ENCODE results near the gene CFAP58.

Gene CFAP58

DNA sequence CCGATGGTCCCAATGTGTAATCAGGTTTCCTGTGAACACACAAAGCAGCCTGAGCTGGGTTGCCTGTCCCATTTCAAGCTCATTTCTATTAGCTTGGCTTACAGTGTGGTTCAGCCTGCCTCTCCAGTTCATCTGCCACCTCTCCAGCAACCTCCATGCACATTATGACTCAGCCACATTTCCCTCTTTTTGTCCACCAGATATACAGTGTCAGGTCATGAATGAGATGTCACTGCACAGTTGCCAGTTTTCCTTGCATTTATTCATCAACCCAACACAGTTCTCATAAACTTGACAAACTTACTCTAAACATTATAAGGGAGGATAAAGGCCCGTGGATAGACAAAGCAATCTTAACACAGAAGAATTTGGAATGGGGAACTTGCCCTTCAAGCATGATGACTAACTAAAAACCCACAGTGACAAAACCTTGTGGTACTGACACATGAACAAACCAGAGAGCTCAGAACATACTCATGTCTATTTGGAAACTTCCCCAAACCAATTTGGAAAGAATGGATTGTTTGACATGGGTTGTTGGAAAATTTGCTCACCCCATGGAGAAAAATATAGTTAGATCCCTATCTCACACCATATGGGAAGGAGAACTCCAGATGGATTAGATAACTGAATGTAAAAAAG lies 2.5 kb upstream of the CFAP58 start:
- no peak overlapping the region for H3K27ac ChIP-seq (ENCODE audit: low read depth, low read length)

DNA sequence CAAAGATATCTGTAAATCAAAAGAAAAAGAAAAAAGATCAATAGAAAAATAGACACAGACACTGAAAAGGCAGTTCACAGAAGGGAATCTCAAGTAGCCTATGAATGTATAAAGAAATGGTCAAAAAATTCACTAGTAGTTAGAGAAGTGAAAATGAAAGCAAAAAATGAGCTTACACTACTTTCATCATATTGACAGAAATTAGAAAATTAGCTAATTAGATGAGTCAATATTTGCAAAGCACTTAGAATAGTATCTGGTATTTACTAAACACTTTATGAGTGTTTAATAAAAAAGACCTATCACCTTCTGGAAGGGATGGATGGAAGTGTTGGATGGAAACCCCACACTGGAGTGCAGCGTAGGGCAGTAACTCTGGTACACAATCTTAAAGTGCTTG lies 1.7 kb upstream of the CFAP58 start:
- Histone ChIP-seq H3K4me1 (ENCODE audit: insufficient read depth, low read length) (peaks cover 8% of the 10 kb centered on the region), H3K36me3 (ENCODE audit: insufficient read depth, low read length) (no peaks in the 10 kb centered on the region), H3K4me3 (ENCODE audit: low read depth in 1 of 2, low read length in 2 of 2) (no peak overlapping the region), H3K27me3 (ENCODE audit: control insufficient read depth in 1 of 2, insufficient read depth in 2 of 2, low read length in 2 of 2) (no peaks in the 10 kb centered on the region), H3K9me3 (ENCODE audit: low read length) (no peaks in the 10 kb centered on the region), H3K27ac (ENCODE audit: low read depth, low read length) (no peak overlapping the region), H3K9ac (ENCODE audit: low read length) (no peak overlapping the region)

More for the DNA sequence above, 2.5 kb upstream of the CFAP58 start:
- Histone ChIP-seq H3K9ac (ENCODE audit: low read length) (no peak overlapping the region), H3K36me3 (ENCODE audit: insufficient read depth, low read length) (no peaks in the 10 kb centered on the region), H3K27me3 (ENCODE audit: control insufficient read depth in 1 of 2, insufficient read depth in 2 of 2, low read length in 2 of 2) (no peaks in the 10 kb centered on the region), H3K4me1 (ENCODE audit: insufficient read depth, low read length) (peaks cover 8% of the 10 kb centered on the region), H3K4me3 (ENCODE audit: low read depth in 1 of 2, low read length in 2 of 2) (no peak overlapping the region), H3K9me3 (ENCODE audit: low read length) (no peaks in the 10 kb centered on the region)

DNA sequence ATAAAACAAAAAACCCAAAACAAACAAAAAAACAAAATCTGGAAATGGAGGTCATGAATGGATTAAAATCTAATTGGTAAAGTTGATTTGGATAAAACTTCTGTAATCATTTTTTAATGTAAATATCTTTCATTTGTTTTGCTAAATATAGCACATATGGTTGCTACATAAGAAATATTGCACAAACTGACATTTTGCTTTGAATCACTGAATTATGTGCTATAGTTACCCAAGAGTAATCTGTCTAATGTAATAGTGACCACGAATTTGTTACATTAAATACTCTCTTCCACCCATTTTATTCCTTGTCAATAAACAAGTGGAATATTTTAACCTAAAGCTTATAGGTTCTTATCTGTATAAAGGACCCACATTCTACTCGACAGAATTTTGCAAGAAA lies 6.2 kb downstream of the CFAP58 start:
- no peak overlapping the region for H3K27ac ChIP-seq (ENCODE audit: low read depth, low read length)
- H3K27me3 ChIP-seq (ENCODE audit: control insufficient read depth in 1 of 2, insufficient read depth in 2 of 2, low read length in 2 of 2): no peaks in the 10 kb centered on the region
- no peak overlapping the region for H3K9ac ChIP-seq (ENCODE audit: low read length)
- no peaks in the 10 kb centered on the region for H3K9me3 ChIP-seq (ENCODE audit: low read length)
- no peak overlapping the region for H3K4me3 ChIP-seq (ENCODE audit: low read depth in 1 of 2, low read length in 2 of 2)
- H3K36me3 ChIP-seq (ENCODE audit: insufficient read depth, low read length): no peaks in the 10 kb centered on the region
- H3K4me1 ChIP-seq (ENCODE audit: insufficient read depth, low read length): no peaks in the 10 kb centered on the region

DNA sequence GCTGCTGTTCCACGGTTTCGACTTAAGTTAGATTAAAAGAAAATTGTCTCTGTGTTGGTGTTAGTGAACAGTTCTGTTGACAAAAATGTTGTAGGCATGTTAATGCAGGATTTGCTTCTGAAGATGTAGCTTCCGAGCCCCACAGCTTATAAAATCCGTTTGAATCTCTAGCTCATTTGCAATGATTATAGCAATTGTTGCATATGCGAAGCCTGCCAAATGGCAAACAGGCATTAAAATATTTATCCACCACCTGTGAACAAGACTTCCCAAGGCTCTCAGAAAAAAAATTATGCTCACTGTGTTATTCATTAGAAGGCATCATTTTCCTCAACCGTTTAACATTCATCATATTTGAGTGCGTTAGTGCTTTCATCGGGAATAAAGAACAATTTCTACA lies 14.3 kb downstream of the CFAP58 start:
- Histone ChIP-seq H3K4me3 (ENCODE audit: low read depth in 1 of 2, low read length in 2 of 2) (no peak overlapping the region), H3K9ac (ENCODE audit: low read length) (no peak overlapping the region), H3K9me3 (ENCODE audit: low read length) (no peaks in the 10 kb centered on the region), H3K4me1 (ENCODE audit: insufficient read depth, low read length) (no peaks in the 10 kb centered on the region), H3K36me3 (ENCODE audit: insufficient read depth, low read length) (no peaks in the 10 kb centered on the region), H3K27me3 (ENCODE audit: control insufficient read depth in 1 of 2, insufficient read depth in 2 of 2, low read length in 2 of 2) (no peaks in the 10 kb centered on the region), H3K27ac (ENCODE audit: low read depth, low read length) (no peak overlapping the region)

DNA sequence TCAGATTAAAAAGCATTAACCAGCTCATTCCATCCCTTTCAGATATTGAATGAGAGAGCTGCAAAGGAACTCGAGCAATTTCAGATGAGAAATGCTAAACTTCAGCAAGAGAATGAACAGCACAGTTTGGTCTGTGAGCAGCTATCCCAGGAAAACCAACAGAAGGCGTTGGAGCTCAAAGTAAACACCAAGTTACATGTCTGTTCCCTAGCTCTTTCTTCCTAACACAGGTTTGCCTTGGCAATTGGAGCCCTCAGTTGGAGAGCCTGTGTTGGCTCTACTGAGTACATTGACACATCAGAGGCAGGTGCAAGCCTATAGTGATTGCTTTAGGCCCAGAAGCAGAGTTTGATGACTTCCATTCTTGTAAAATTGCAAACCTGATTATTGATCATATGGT lies 14.7 kb downstream of the CFAP58 start:
- H3K4me1 ChIP-seq (ENCODE audit: insufficient read depth, low read length): no peaks in the 10 kb centered on the region

DNA sequence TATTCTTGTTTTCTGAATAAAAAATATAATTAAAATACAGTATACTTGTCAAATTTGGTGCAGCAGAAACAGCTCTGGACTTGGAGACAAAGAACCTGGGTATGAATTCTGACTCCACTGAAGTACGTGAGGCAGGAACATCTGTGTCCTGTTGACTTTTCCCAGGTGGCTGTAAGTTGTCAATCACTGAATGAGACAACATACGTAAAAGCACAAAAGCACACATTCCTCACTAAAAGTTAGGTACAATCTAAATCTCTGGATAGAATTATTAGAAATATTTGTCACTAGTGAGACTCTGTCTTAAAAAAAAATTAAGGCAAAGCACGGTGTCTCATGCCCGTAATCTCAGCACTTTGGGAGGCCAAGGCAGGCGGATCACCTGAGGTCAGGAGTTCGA lies 18.1 kb downstream of the CFAP58 start:
- Histone ChIP-seq H3K4me1 (ENCODE audit: insufficient read depth, low read length) (no peaks in the 10 kb centered on the region), H3K4me3 (ENCODE audit: low read depth in 1 of 2, low read length in 2 of 2) (no peak overlapping the region), H3K27me3 (ENCODE audit: control insufficient read depth in 1 of 2, insufficient read depth in 2 of 2, low read length in 2 of 2) (no peaks in the 10 kb centered on the region), H3K36me3 (ENCODE audit: insufficient read depth, low read length) (no peaks in the 10 kb centered on the region), H3K9me3 (ENCODE audit: low read length) (no peaks in the 10 kb centered on the region), H3K9ac (ENCODE audit: low read length) (no peak overlapping the region), H3K27ac (ENCODE audit: low read depth, low read length) (no peak overlapping the region)

More for the DNA sequence above, 14.7 kb downstream of the CFAP58 start:
- Histone ChIP-seq H3K36me3 (ENCODE audit: insufficient read depth, low read length) (no peaks in the 10 kb centered on the region), H3K27ac (ENCODE audit: low read depth, low read length) (no peak overlapping the region), H3K4me3 (ENCODE audit: low read depth in 1 of 2, low read length in 2 of 2) (no peak overlapping the region), H3K9ac (ENCODE audit: low read length) (no peak overlapping the region), H3K9me3 (ENCODE audit: low read length) (no peaks in the 10 kb centered on the region), H3K27me3 (ENCODE audit: control insufficient read depth in 1 of 2, insufficient read depth in 2 of 2, low read length in 2 of 2) (no peaks in the 10 kb centered on the region)

DNA sequence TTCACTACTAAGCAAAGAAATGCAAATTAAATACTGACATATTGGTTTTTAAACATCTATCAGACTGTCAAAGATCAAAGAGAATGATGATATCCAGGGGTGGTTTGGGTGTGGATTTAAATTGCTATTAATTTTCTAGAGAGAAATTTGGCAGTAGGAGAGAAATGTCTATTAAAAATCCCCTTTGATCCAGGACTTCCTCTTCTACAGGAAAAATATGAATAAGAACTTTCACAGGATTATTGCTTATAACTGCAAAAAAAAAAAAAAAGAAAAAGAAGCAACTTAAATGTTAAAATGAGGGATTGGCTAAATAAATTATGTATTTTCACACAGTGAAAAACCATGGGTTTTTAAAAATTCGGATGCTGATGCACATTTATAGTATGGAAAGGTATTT lies 21.0 kb downstream of the CFAP58 start:
- Histone ChIP-seq H3K27me3 (ENCODE audit: control insufficient read depth in 1 of 2, insufficient read depth in 2 of 2, low read length in 2 of 2) (no peaks in the 10 kb centered on the region), H3K27ac (ENCODE audit: low read depth, low read length) (no peak overlapping the region), H3K4me1 (ENCODE audit: insufficient read depth, low read length) (no peaks in the 10 kb centered on the region), H3K9me3 (ENCODE audit: low read length) (no peaks in the 10 kb centered on the region), H3K9ac (ENCODE audit: low read length) (no peak overlapping the region), H3K36me3 (ENCODE audit: insufficient read depth, low read length) (no peaks in the 10 kb centered on the region), H3K4me3 (ENCODE audit: low read depth in 1 of 2, low read length in 2 of 2) (no peak overlapping the region)

DNA sequence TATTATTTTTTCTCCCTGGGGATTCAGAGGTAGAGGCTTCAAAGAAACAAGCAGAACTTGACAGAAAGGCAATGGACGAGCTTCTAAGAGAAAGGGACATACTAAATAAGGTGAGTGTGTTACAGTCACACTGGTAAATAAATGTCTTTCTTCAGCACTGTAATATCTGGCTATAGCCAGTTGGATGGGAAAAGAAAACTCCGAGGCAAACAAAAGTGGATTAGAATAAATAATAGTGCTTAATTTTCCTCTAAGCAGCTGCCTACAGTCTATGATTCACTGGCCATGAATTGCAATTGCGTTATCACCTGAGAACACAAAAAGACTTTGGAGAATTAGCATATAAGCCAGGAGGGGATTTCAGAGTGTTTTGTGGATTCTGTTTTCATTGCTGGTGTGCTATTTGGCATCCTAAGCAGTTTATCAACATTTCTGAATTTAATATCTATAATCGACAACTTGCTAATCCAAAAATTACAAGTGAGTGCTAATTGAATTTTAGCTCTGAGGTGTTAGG lies 23.2 kb downstream of the CFAP58 start:
- no peaks in the 10 kb centered on the region for H3K9me3 ChIP-seq (ENCODE audit: low read length)
- H3K36me3 ChIP-seq (ENCODE audit: insufficient read depth, low read length): no peaks in the 10 kb centered on the region
- no peak overlapping the region for H3K27ac ChIP-seq (ENCODE audit: low read depth, low read length)
- no peak overlapping the region for H3K9ac ChIP-seq (ENCODE audit: low read length)
- no peaks in the 10 kb centered on the region for H3K4me1 ChIP-seq (ENCODE audit: insufficient read depth, low read length)
- H3K4me3 ChIP-seq (ENCODE audit: low read depth in 1 of 2, low read length in 2 of 2): no peak overlapping the region
- H3K27me3 ChIP-seq (ENCODE audit: control insufficient read depth in 1 of 2, insufficient read depth in 2 of 2, low read length in 2 of 2): no peaks in the 10 kb centered on the region

DNA sequence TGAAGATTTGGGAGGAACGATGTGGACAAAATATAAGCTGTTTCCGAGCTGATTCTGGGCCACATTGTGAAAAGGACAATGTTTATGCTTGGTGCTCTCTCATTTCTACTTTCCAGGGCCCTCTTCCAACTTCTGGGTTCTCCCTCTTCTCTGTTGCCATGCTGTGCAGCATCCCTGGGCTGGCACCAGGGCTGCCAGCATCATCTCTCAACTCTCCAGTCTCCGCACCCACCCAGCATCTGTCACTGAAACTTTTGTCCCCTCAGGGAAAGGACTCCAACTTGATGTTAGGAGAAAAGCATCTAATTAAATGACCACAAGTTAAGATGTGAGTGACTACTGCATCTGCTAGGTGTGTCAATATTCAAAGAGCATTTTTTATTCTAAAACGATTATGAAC lies 26.7 kb downstream of the CFAP58 start:
- no peaks in the 10 kb centered on the region for H3K9me3 ChIP-seq (ENCODE audit: low read length)
- no peak overlapping the region for H3K4me3 ChIP-seq (ENCODE audit: low read depth in 1 of 2, low read length in 2 of 2)
- no peaks in the 10 kb centered on the region for H3K4me1 ChIP-seq (ENCODE audit: insufficient read depth, low read length)
- H3K36me3 ChIP-seq (ENCODE audit: insufficient read depth, low read length): no peaks in the 10 kb centered on the region
- H3K9ac ChIP-seq (ENCODE audit: low read length): no peak overlapping the region
- H3K27me3 ChIP-seq (ENCODE audit: control insufficient read depth in 1 of 2, insufficient read depth in 2 of 2, low read length in 2 of 2): no peaks in the 10 kb centered on the region
- H3K27ac ChIP-seq (ENCODE audit: low read depth, low read length): no peak overlapping the region

DNA sequence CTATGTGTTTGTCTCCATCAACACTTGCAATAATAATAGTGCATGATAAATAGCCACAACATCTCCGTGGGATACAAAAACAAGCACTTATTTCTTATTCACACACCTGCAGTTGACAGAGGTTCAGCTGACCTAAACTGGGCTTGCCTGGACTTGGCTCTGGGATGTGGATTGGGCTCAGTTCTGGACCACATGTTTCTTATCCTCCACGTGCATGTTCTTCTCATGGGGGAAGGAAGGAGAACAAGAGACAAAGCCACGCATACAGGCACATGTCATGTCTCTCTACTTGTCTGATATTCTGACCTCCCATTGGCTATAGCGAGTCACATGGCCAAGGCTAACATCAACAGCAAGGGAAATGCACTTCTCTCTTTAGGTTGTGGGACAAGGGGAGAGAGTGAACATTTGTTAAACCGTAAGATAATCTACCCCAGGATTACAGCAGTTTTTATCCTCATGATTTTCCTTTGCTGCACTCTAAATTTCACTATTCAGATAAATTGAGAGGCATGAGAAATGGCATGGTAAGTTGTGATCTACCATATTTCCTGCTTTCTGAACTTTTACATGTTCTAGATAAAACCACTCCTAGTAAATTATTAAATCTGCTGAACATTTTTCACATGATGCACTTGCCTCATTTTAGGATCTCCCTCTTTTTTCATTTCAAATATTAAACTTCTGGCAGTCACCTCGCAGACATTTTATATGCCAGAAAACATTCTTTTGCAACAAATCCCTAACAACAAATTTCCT lies 33.7 kb downstream of the CFAP58 start:
- Histone ChIP-seq H3K4me1 (ENCODE audit: insufficient read depth, low read length) (no peaks in the 10 kb centered on the region), H3K36me3 (ENCODE audit: insufficient read depth, low read length) (no peaks in the 10 kb centered on the region), H3K9ac (ENCODE audit: low read length) (no peak overlapping the region), H3K27me3 (ENCODE audit: control insufficient read depth in 1 of 2, insufficient read depth in 2 of 2, low read length in 2 of 2) (no peaks in the 10 kb centered on the region), H3K27ac (ENCODE audit: low read depth, low read length) (no peak overlapping the region), H3K9me3 (ENCODE audit: low read length) (no peaks in the 10 kb centered on the region), H3K4me3 (ENCODE audit: low read depth in 1 of 2, low read length in 2 of 2) (no peak overlapping the region)

DNA sequence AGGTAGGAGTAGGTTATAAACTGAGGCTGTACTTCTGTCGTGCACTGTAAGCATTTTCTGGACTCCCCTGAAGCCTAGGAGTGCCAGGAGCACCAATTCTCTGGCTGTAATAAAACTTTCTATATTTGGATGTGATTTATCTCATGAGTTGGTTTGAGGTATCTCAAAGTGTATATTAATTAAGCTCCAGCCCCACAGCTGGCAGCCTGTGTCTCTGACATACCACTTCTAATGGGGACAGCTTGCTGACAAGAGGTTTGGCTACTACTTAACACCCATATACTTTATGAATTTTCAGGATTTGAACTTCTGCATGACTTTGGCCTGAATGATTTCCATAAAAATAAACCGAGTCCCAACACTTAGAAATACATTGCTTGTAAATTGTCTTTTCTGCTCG lies 35.2 kb downstream of the CFAP58 start:
- no peak overlapping the region for H3K9ac ChIP-seq (ENCODE audit: low read length)
- no peaks in the 10 kb centered on the region for H3K4me1 ChIP-seq (ENCODE audit: insufficient read depth, low read length)
- no peaks in the 10 kb centered on the region for H3K36me3 ChIP-seq (ENCODE audit: insufficient read depth, low read length)
- H3K9me3 ChIP-seq (ENCODE audit: low read length): no peaks in the 10 kb centered on the region
- H3K4me3 ChIP-seq (ENCODE audit: low read depth in 1 of 2, low read length in 2 of 2): no peak overlapping the region
- no peaks in the 10 kb centered on the region for H3K27me3 ChIP-seq (ENCODE audit: control insufficient read depth in 1 of 2, insufficient read depth in 2 of 2, low read length in 2 of 2)
- H3K27ac ChIP-seq (ENCODE audit: low read depth, low read length): no peak overlapping the region
